ENCODE data around the gene CLSTN1. TPM values are rescaled to one million over a fixed set of nuclear protein-coding genes. Genes with fewer than 3 reads are reported as not detected.
A peak's percentile ranks its signal among the peaks of the same experiment; 100 is the strongest.

The CLSTN1 gene
- total RNA-seq, 1 experiment from 2014 or later, result 72.2 TPM

DNA sequence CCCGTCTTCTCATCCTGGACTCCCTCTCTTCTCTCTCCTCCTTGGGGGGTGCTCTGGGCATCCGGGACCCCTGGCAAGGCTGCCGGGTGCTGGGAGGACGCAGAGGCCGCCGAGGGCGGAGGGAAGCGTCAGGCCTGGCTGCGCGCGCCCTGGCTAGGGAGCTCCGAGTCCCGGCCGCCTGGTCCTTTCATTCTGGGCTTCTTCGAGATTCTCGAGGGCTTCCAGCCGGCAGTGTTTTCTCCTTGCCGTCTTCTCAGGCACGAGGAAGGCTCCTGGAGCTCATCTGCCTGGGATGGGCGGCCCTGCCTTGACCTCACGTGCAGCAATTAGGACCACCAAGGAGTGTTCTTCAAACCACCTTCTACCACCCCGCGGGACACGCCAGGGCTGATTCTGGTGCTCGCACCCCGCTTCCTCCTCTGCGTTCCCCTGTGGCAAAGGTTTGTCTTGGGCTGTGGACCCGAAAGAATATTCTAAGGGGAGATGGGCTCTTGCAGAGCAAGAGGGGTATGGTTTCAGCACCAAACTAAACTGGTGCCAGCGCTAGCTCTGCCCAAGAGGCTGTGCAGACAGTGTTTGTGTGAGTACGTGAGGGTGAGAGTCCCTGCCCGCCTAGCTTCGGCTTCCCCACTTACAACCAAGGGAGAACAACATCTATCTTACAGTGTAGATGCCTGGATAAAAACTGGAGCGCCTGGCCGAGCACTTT, 135.7 kb downstream of the CLSTN1 start:
- no peak for DNase-seq (ENCODE audit: low read depth)

GRCh38 chr1:9687120-9687873, 136.5 kb downstream of the CLSTN1 start:
- DNase-seq (ENCODE audit: low read depth), result peak; percentile 89

DNA sequence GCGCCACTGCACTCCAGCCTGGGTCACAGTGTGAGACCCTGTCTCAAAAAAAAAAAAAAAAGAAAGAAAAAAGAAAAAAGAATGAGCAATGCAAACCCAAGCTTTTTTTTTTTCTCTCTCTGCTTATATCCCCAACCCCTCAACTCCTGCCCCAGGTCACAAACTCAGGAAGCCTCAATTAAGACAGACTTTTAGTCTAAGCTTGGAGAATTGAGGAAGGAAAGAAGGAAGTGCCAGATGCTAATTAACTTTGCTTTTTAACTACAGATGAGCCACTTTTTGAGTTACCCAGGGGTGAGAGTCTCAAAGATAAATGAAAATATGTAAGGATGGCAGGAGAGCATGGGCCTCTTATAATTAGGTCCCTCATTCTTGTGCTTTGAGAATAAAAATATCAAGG, 139.0 kb downstream of the CLSTN1 start:
- no peak for DNase-seq (ENCODE audit: low read depth)

- no peak for DNase-seq (ENCODE audit: low read depth)
These were observed 142.9 kb downstream of the CLSTN1 start for GRCh38 chr1:9680828-9681227.

DNA sequence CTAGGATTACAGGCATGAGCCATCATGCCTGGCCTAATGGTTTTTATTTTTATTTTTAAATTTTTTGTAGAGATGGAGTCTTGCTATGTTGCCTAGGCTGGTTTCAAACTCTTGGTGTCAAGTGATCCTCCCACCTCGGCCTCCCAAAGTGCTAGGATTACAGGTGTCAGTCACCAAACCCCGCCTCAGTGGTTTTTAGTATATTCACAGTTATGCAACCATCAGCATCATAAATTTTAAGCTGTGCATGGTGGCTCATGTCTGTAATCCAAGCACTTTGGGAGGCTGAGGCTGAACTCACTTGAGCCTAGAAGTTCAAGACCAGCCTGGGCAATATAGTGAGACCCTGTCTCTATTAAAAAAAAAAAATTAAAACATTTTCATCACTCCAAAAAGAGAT, 143.7 kb downstream of the CLSTN1 start:
- no peak for DNase-seq (ENCODE audit: low read depth)

Other genes with a start within 250 kb of the CLSTN1 start
- gene TMEM201, start 235.1 kb downstream of the CLSTN1 start, total RNA-seq (2014; rRNA removed; shearing (Covaris generic)), result 17.9 and 22.3 TPM in 2 replicates
- 11.6 and 15.2 TPM in 2 replicates for gene PIK3CD, start 172.2 kb downstream of the CLSTN1 start, total RNA-seq (2014; rRNA removed; shearing (Covaris generic))
- gene CTNNBIP1, start 86.3 kb upstream of the CLSTN1 start, total RNA-seq (2014; rRNA removed; shearing (Covaris generic)), result 32.2 and 33.3 TPM in 2 replicates
- 22.4 and 24.2 TPM in 2 replicates for gene LZIC, start 119.4 kb upstream of the CLSTN1 start, total RNA-seq (2014; rRNA removed; shearing (Covaris generic))
- gene NMNAT1, start 119.5 kb upstream of the CLSTN1 start, total RNA-seq (2014; rRNA removed; shearing (Covaris generic)), result 5.2 and 7.1 TPM in 2 replicates
- not detected in 2 replicates for gene RBP7, start 173.3 kb upstream of the CLSTN1 start, total RNA-seq (2014; rRNA removed; shearing (Covaris generic))
- gene UBE4B, start 209.0 kb upstream of the CLSTN1 start, total RNA-seq (2014; rRNA removed; shearing (Covaris generic)), result 19.3 and 20.8 TPM in 2 replicates

Data from HT1080 (cell line).